H1 (cell line): Measurements from ENCODE around the gene ASH1L. TPM values are rescaled to one million over a fixed set of nuclear protein-coding genes. Genes with fewer than 3 reads are reported as not detected.

Experiments used
- CTCF ChIA-PET: fragments of 300-600 bp; sonication (Branson Sonifier 250); formaldehyde crosslinking; loops from one replicate; lab custom pipeline; 2021; ENCODE audit not compliant: partially characterized antibody; lab: Charles Lee
- POLR2A ChIA-PET: fragments of 300-600 bp; sonication (Branson Sonifier 250); formaldehyde crosslinking; loops from one replicate; lab custom pipeline; 2021; ENCODE audit warnings: inconsistent platforms; ENCODE audit not compliant: partially characterized antibody; lab: Charles Lee
- DNase-seq, 2 experiments: peaks; one replicate each; pipeline versions ENCODE4 v3.0.0 to v3.0.0-alpha.2; 2010 to 2022; ENCODE audit warnings: low spot score in 2 of 2, low read depth in 1 of 2, mixed read lengths in 1 of 2
- FAIRE-seq: peaks from 2 replicates; lab custom pipeline; 2011; peaks lifted over from hg19 to GRCh38; lab: Jason Lieb, UNC
- H2AFZ ChIP-seq: 2 replicates; pipeline ENCODE4 v1.8.1; 2012; ENCODE audit warnings: low read length, inconsistent platforms
- H2AK5ac ChIP-seq: 2 replicates; pipeline ENCODE4 v1.6.1; 2013; ENCODE audit warnings: low read depth, low read length
- H2BK120ac ChIP-seq: replicated peaks from 2 replicates; pipeline ENCODE3; 2013; ENCODE audit warnings: low read depth, low read length, inconsistent platforms
- H2BK12ac ChIP-seq: 2 replicates; pipeline ENCODE4 v1.6.1; 2013; ENCODE audit warnings: low read depth, low read length
- H2BK15ac ChIP-seq: 2 replicates; pipeline ENCODE4 v1.6.1; 2013; ENCODE audit warnings: low read length
- H2BK20ac ChIP-seq: 2 replicates; pipeline ENCODE4 v1.6.1; 2013; ENCODE audit warnings: low read length
- H2BK5ac ChIP-seq: 2 replicates; pipeline ENCODE4 v1.6.1; 2013; ENCODE audit warnings: low read depth, low read length
- H3K14ac ChIP-seq: 2 replicates; pipeline ENCODE4 v1.6.1; 2013; ENCODE audit warnings: inconsistent platforms; ENCODE audit not compliant: insufficient read length
- H3K18ac ChIP-seq: 2 replicates; pipeline ENCODE4 v1.6.1; 2013; ENCODE audit warnings: low read length; ENCODE audit errors: extremely low read depth
- H3K23ac ChIP-seq: 2 replicates; pipeline ENCODE4 v1.6.1; 2013; ENCODE audit warnings: inconsistent platforms; ENCODE audit not compliant: insufficient read length
- H3K23me2 ChIP-seq: 2 replicates; pipeline ENCODE4 v1.6.1; 2013; ENCODE audit warnings: low read depth, low read length
- H3K27ac ChIP-seq: 2 replicates; pipeline ENCODE4 v1.6.1; 2011; ENCODE audit warnings: low read depth, low read length, inconsistent platforms
- H3K27me3 ChIP-seq, 4 experiments: replicated peaks in 1 of 4; 1 replicate in 1 of 4; 2 replicates in 3 of 4; pipeline versions ENCODE4 v1.6.1 to v1.8.1; 2011 to 2013; ENCODE audit warnings: low read length in 3 of 4, mild to moderate bottlenecking in 3 of 4, inconsistent platforms in 2 of 4, mixed read lengths in 2 of 4, moderate library complexity in 1 of 4; ENCODE audit not compliant: control insufficient read depth in 3 of 4, insufficient read depth in 3 of 4; ENCODE audit errors: extremely low read depth in 1 of 4
- H3K36me3 ChIP-seq, 4 experiments: 2 replicates each; pipeline versions ENCODE4 v1.6.1 to v1.8.1; 2011 to 2013; ENCODE audit warnings: mild to moderate bottlenecking in 4 of 4, low read length in 3 of 4, moderate library complexity in 2 of 4, control low read depth in 1 of 4, inconsistent platforms in 1 of 4; ENCODE audit not compliant: insufficient read depth in 4 of 4, control insufficient read depth in 2 of 4
- H3K4ac ChIP-seq: replicated peaks from 2 replicates; pipeline ENCODE3; 2013; ENCODE audit warnings: low read length, low read depth, mixed read lengths, inconsistent platforms; ENCODE audit not compliant: insufficient read length
- H3K4me1 ChIP-seq, 4 experiments: replicated peaks in 1 of 4; 1 replicate in 1 of 4; 2 replicates in 3 of 4; pipeline versions ENCODE4 v1.6.1 to v1.8.1; 2011 to 2013; ENCODE audit warnings: low read length in 3 of 4, inconsistent platforms in 2 of 4, mixed read lengths in 1 of 4; ENCODE audit not compliant: insufficient read depth in 4 of 4, control insufficient read depth in 3 of 4
- H3K4me2 ChIP-seq, 2 experiments: 2 replicates each; pipeline versions ENCODE4 v1.6.1 to v1.8.1; 2011 to 2013; ENCODE audit warnings: low read depth in 2 of 2, low read length in 2 of 2, control low read depth in 1 of 2, inconsistent platforms in 1 of 2, mild to moderate bottlenecking in 1 of 2; ENCODE audit not compliant: insufficient read depth in 1 of 2
- H3K4me3 ChIP-seq, 4 experiments: fragments of 200-600, 300-600 bp in 1 of 4; sonication (generic), shearing (Covaris generic), sonication (Bioruptor Twin) in 1 of 4; 2 replicates each; pipeline versions ENCODE4 v1.5.1 to v1.8.1; 2011 to 2016; ENCODE audit warnings: low read length in 4 of 4, low read depth in 3 of 4, control low read depth in 2 of 4, inconsistent platforms in 2 of 4, mild to moderate bottlenecking in 2 of 4, mixed read lengths in 1 of 4, moderate library complexity in 1 of 4; ENCODE audit not compliant: insufficient read depth in 2 of 4; ENCODE audit errors: extremely low read depth in 1 of 4
- H3K56ac ChIP-seq: replicated peaks from 2 replicates; pipeline ENCODE3; 2013; ENCODE audit warnings: low read depth, mild to moderate bottlenecking, mixed read lengths, low read length, inconsistent platforms; ENCODE audit not compliant: insufficient read length
- H3K79me1 ChIP-seq: 2 replicates; pipeline ENCODE4 v1.6.1; 2013; ENCODE audit warnings: low read depth, low read length, control low read depth
- H3K79me2 ChIP-seq, 2 experiments: 2 replicates each; pipeline versions ENCODE4 v1.6.1 to v1.8.1; 2012 to 2013; ENCODE audit warnings: low read length in 2 of 2, mild to moderate bottlenecking in 2 of 2, inconsistent platforms in 1 of 2; ENCODE audit not compliant: insufficient read depth in 2 of 2, control insufficient read depth in 1 of 2
- H3K9ac ChIP-seq, 4 experiments: replicated peaks in 1 of 4; 1 replicate in 1 of 4; 2 replicates in 3 of 4; pipeline versions ENCODE4 v1.6.1 to v1.8.1; 2011 to 2013; ENCODE audit warnings: low read depth in 3 of 4, low read length in 3 of 4, control low read depth in 2 of 4, mild to moderate bottlenecking in 2 of 4, moderate library complexity in 2 of 4, inconsistent platforms in 1 of 4; ENCODE audit errors: extremely low read depth in 1 of 4
- H3K9me3 ChIP-seq, 2 experiments: 2 replicates each; pipeline versions ENCODE4 v1.6.1 to v1.8.1; 2012 to 2013; ENCODE audit warnings: mild to moderate bottlenecking in 2 of 2, moderate library complexity in 2 of 2, control low read depth in 1 of 2, inconsistent platforms in 1 of 2, low read depth in 1 of 2, low read length in 1 of 2, mixed read lengths in 1 of 2; ENCODE audit not compliant: insufficient read depth in 2 of 2
- H4K20me1 ChIP-seq, 2 experiments: replicated peaks in 1 of 2; 2 replicates each; pipeline versions ENCODE3 to v1.8.1; 2011 to 2013; ENCODE audit warnings: inconsistent platforms in 2 of 2, low read length in 2 of 2, mild to moderate bottlenecking in 1 of 2; ENCODE audit not compliant: insufficient read depth in 2 of 2, control insufficient read depth in 1 of 2
- H4K5ac ChIP-seq: 2 replicates; pipeline ENCODE4 v1.6.1; 2013; ENCODE audit warnings: low read length, low read depth, mixed read lengths, inconsistent platforms; ENCODE audit not compliant: insufficient read length
- H4K8ac ChIP-seq: 2 replicates; pipeline ENCODE4 v1.8.0; 2013; ENCODE audit warnings: mild to moderate bottlenecking, moderate library complexity, low read length, inconsistent platforms; ENCODE audit not compliant: insufficient read depth; ENCODE audit errors: extremely low read depth
- H4K91ac ChIP-seq: replicated peaks from 2 replicates; pipeline ENCODE3; 2013; ENCODE audit warnings: low read length, mixed read lengths, inconsistent platforms; ENCODE audit not compliant: insufficient read length
- ASH2L ChIP-seq: fragments of 200-600, 300-600 bp; sonication (generic); IDR thresholded peaks from one replicate; pipeline ENCODE4 v1.7.1; 2017; ENCODE audit warnings: low read length
- CREB1 ChIP-seq: IDR thresholded peaks from 2 replicates; pipeline ENCODE4 v1.6.1; 2012; ENCODE audit warnings: inconsistent platforms
- FOSL1 ChIP-seq: IDR thresholded peaks from 2 replicates; pipeline ENCODE4 v1.6.1; 2011; ENCODE audit warnings: mild to moderate bottlenecking, low read depth, low read length, moderate library complexity; ENCODE audit not compliant: insufficient read depth
- GTF2F1 ChIP-seq: IDR thresholded peaks from 2 replicates; pipeline ENCODE4 v1.6.1; 2012; ENCODE audit warnings: low read depth, low read length, improper control_type of control experiment, borderline replicate concordance
- KDM1A ChIP-seq: fragments of 200-600, 300-600 bp; sonication (generic); IDR thresholded peaks from 2 replicates; pipeline ENCODE4 v1.7.1; 2016; ENCODE audit warnings: mild to moderate bottlenecking, low read length, borderline replicate concordance
- KDM4A ChIP-seq: IDR thresholded peaks from one replicate; pipeline ENCODE4 v1.7.1; 2012; ENCODE audit warnings: low read depth, mild to moderate bottlenecking, moderate library complexity, low read length, inconsistent platforms; ENCODE audit not compliant: severe bottlenecking
- NRF1 ChIP-seq: IDR thresholded peaks from 2 replicates; pipeline ENCODE4 v1.6.1; 2011; ENCODE audit warnings: mild to moderate bottlenecking, low read depth, low read length, improper control_type of control experiment
- PHF8 ChIP-seq: fragments of 200-600 bp; sonication (generic); conservative IDR thresholded peaks from 2 replicates; pipeline ENCODE4 v1.7.1; 2012; ENCODE audit warnings: low read depth, mild to moderate bottlenecking, inconsistent platforms, low read length, moderate library complexity
- RAD21 ChIP-seq, 2 experiments: IDR thresholded peaks in 1 of 2; conservative IDR thresholded peaks in 1 of 2; 2 replicates each; pipeline ENCODE4 v1.6.1; 2011; ENCODE audit warnings: low read depth in 2 of 2, low read length in 2 of 2, improper control_type of control experiment in 1 of 2, inconsistent platforms in 1 of 2, mild to moderate bottlenecking in 1 of 2, moderate library complexity in 1 of 2
- RFX5 ChIP-seq: IDR thresholded peaks from 2 replicates; pipeline ENCODE4 v1.6.1; 2011; ENCODE audit warnings: low read depth, low read length, improper control_type of control experiment, borderline replicate concordance
- RXRA ChIP-seq: IDR thresholded peaks from 2 replicates; pipeline ENCODE4 v1.6.1; 2011; ENCODE audit warnings: low read depth, mild to moderate bottlenecking, low read length, moderate library complexity; ENCODE audit not compliant: insufficient read depth
- WGBS, 2 experiments: shearing (Covaris generic) in 1 of 2; methylation state at CpG; one replicate each; pipeline versions ENCODE4 v1.1.6 to v1.1.7; 2013 to 2015; ENCODE audit warnings: low lambda C conversion rate in 2 of 2, mixed read lengths in 2 of 2, inconsistent platforms in 1 of 2, low coverage in 1 of 2, missing lambda C conversion rate in 1 of 2; ENCODE audit not compliant: insufficient replicate concordance in 2 of 2, insufficient coverage in 1 of 2, insufficient read length in 1 of 2; ENCODE audit errors: extremely low coverage in 1 of 2, missing lambda C conversion rate in 1 of 2; 5-methylcytosine and 5-hydroxymethylcytosine counted together
- polyA plus RNA-seq, 7 experiments: library from polyadenylated mRNA; depleted of rRNA in 3 of 7; stranded (reverse) in 5 of 7; unstranded in 2 of 7; fragments of >200 nt in 5 of 7; fragments of 200-250 nt in 2 of 7; gene quantifications; 1 replicate in 5 of 7; 2 replicates in 1 of 7; 4 replicates in 1 of 7; pipeline versions ENCODE4 v1.2.1 to v1.2.3, GENCODE V29; 2011 to 2013; ENCODE audit warnings: missing spikeins in 2 of 7, mixed read lengths in 2 of 7
- total RNA-seq: library from RNA; stranded (reverse); fragmentation: NEBNext Ultra II Directional; extraction: Animal tissue kit (Norgen Biotek cat#: 25700); gene quantifications from 2 replicates; pipeline ENCODE4 v1.2.1, GENCODE V29; 2021

The ASH1L gene
- total and polyA plus RNA-seq, 2 of the 8 experiments (the other 6 are each of a cell fraction or from before 2014, with no cell fraction given) = 7.5 to 27.6 TPM

- H2BK5ac ChIP-seq = no peak overlapping the region
- 98% methylated on average over 4 of the region's 4 CpGs; no CpG with 5 or more reads in 1 of the 2 experiments for WGBS, 2 experiments
- TF ChIP-seq KDM4A (no peak), KDM1A (no peak), FOSL1 (no peak), NRF1 (no peak), PHF8 (no peak), GTF2F1 (no peak), RAD21 (IDR thresholded peaks at IDR 0.05 in 1 of 2, conservative IDR thresholded peaks at IDR 0.05 in 1 of 2; ENCODE audit: low read depth in 2 of 2, low read length in 2 of 2) (no peak), RXRA (no peak), RFX5 (no peak), CREB1 (no peak), ASH2L (no peak)
- TF ChIP-seq, all 59 proteins: peak for 0
- no peaks in the 10 kb centered on the region for H3K79me2 ChIP-seq
- no peaks in the 10 kb centered on the region for H3K79me1 ChIP-seq
- no peak overlapping the region for H3K23ac ChIP-seq
- ChIA-PET POLR2A (no interaction called here), CTCF (interaction anchor here (1.0 kb wide), 1 partner anchor 15 kb away, joined by 7 read pairs; no protein-coding TSS in a partner anchor)
- H3K4me2 ChIP-seq = no peak overlapping the region
- H4K91ac ChIP-seq = no peak overlapping the region
- peaks cover 0 to 19% (median 9%) of the 10 kb centered on the region in 4 experiments; a peak in 5 of 8 replicates for H3K36me3 ChIP-seq
- no peak overlapping the region for H3K4me3 ChIP-seq
- DNase-seq (no peak), FAIRE-seq (no peak)
- no peak overlapping the region for H4K5ac ChIP-seq
- H3K27me3 ChIP-seq = no peaks in the 10 kb centered on the region
- no peak overlapping the region for H2BK20ac ChIP-seq
- H2AFZ ChIP-seq = no peak overlapping the region
- H3K9ac ChIP-seq = no peak overlapping the region
- H3K9me3 ChIP-seq = no peaks in the 10 kb centered on the region
- H2BK12ac ChIP-seq = no peak overlapping the region
- peaks cover 0 to 4% (median 2%) of the 10 kb centered on the region in 4 experiments; a peak in 3 of 7 replicates for H3K4me1 ChIP-seq
- H2BK120ac ChIP-seq = no peak overlapping the region
- no peak overlapping the region for H3K27ac ChIP-seq
- H4K20me1 ChIP-seq = no peaks in the 10 kb centered on the region
- no peak overlapping the region for H3K56ac ChIP-seq
- no peak overlapping the region for H2AK5ac ChIP-seq
- no peak overlapping the region for H4K8ac ChIP-seq
- no peak overlapping the region for H3K14ac ChIP-seq
- H3K4ac ChIP-seq = no peak overlapping the region
- no peak overlapping the region for H2BK15ac ChIP-seq
- H3K23me2 ChIP-seq = no peaks in the 10 kb centered on the region
- H3K18ac ChIP-seq = no peak overlapping the region
Measured at GRCh38 chr1:155437405-155437804, 125.2 kb downstream of the ASH1L start.
